ENCODE results near the gene TMEM116.

TMEM116 gene

GRCh38 chr12:111887926-111888745 lies 124.8 kb downstream of the TMEM116 start:
- DNase-seq: no peak

- no peak for DNase-seq
Observed at GRCh38 chr12:111886662-111887545, 126.1 kb downstream of the TMEM116 start.

- DNase-seq: no peak
Observed at GRCh38 chr12:111881716-111882115, 131.2 kb downstream of the TMEM116 start.

Measured in stimulated activated CD4-positive, alpha-beta T cell treated with anti-CD3 and anti-CD28 coated beads, Interleukin-12 subunit alpha, Interleukin-12 subunit beta, amount 100 ng/mL, for 4 hours (primary cell).